ENCODE measurements around the gene PRDM2. TPM values are rescaled to one million over a fixed set of nuclear protein-coding genes. Genes with fewer than 3 reads are reported as not detected.

PRDM2 gene
- total RNA-seq, 6 experiments from 2014 or later, result 20.9 to 26.9 (median 25.7) TPM

- Mint-ChIP-seq H3K9me3 (no peaks in the 10 kb centered on the region), H3K36me3 (ENCODE audit: low read depth) (no peaks in the 10 kb centered on the region), H3K27me3 (ENCODE audit: insufficient read depth) (no peaks in the 10 kb centered on the region), H3K4me3 (no peak overlapping the region), H3K4me1 (ENCODE audit: low read depth) (peaks cover 5% of the 10 kb centered on the region; the same call in 1 of the 2 replicates), H3K27ac (no peak overlapping the region)
- no peak for DNase-seq
- no peak for TF ChIP-seq CTCF (IDR thresholded peaks at IDR 0.05)
These were observed 120.1 kb downstream of the PRDM2 start for GRCh38 chr1:13820055-13820454.

- Mint-ChIP-seq H3K4me3 (no peak overlapping the region), H3K27me3 (ENCODE audit: insufficient read depth) (no peaks in the 10 kb centered on the region), H3K27ac (no peak overlapping the region), H3K4me1 (ENCODE audit: low read depth) (peaks cover 5% of the 10 kb centered on the region; the same call in 1 of the 2 replicates), H3K9me3 (no peaks in the 10 kb centered on the region), H3K36me3 (ENCODE audit: low read depth) (no peaks in the 10 kb centered on the region)
- DNase-seq, result no peak
- TF ChIP-seq CTCF (IDR thresholded peaks at IDR 0.05), result no peak
These were observed 120.5 kb downstream of the PRDM2 start for GRCh38 chr1:13820456-13820855.

GRCh38 chr1:13823126-13823880 is 123.3 kb downstream of the PRDM2 start:
- TF ChIP-seq CTCF (IDR thresholded peaks at IDR 0.05), result no peak
- Mint-ChIP-seq H3K27me3 (ENCODE audit: insufficient read depth) (peaks cover 5% of the 10 kb centered on the region; the same call in 1 of the 2 replicates), H3K9me3 (no peaks in the 10 kb centered on the region), H3K36me3 (ENCODE audit: low read depth) (no peaks in the 10 kb centered on the region), H3K4me3 (no peak overlapping the region), H3K27ac (no peak overlapping the region), H3K4me1 (ENCODE audit: low read depth) (peaks cover 5% of the 10 kb centered on the region; the same call in 1 of the 2 replicates)
- no peak for DNase-seq

GRCh38 chr1:13823936-13824335 is 123.9 kb downstream of the PRDM2 start:
- Mint-ChIP-seq H3K4me1 (ENCODE audit: low read depth) (peaks cover 5% of the 10 kb centered on the region; the same call in 1 of the 2 replicates), H3K9me3 (no peaks in the 10 kb centered on the region), H3K27me3 (ENCODE audit: insufficient read depth) (peaks cover 5% of the 10 kb centered on the region; the same call in 1 of the 2 replicates), H3K4me3 (no peak overlapping the region), H3K36me3 (ENCODE audit: low read depth) (no peaks in the 10 kb centered on the region), H3K27ac (no peak overlapping the region)
- no peak for TF ChIP-seq CTCF (IDR thresholded peaks at IDR 0.05)
- no peak for DNase-seq

- Mint-ChIP-seq H3K4me1 (ENCODE audit: low read depth) (peaks cover 2% of the 10 kb centered on the region; the same call in 1 of the 2 replicates), H3K36me3 (ENCODE audit: low read depth) (no peaks in the 10 kb centered on the region), H3K27me3 (ENCODE audit: insufficient read depth) (peaks cover 5% of the 10 kb centered on the region; the same call in 1 of the 2 replicates), H3K4me3 (no peak overlapping the region), H3K9me3 (no peaks in the 10 kb centered on the region), H3K27ac (no peak overlapping the region)
- no peak for DNase-seq
- no peak for TF ChIP-seq CTCF (IDR thresholded peaks at IDR 0.05)
These were observed 124.6 kb downstream of the PRDM2 start for GRCh38 chr1:13824626-13825025.

Measured in HFFc6 (cell line).